Transverse colon (tissue), 4 donors: ENCODE data around the gene RASGEF1C. TPM values are rescaled to one million over a fixed set of nuclear protein-coding genes. Genes with fewer than 3 reads are reported as not detected.
"Not testable (repeated sequence)": the region's sequence is repeated elsewhere in the genome, so short reads cannot be mapped to it uniquely, and the experiment has no call there.

ENCODE experiments used
- DNase-seq: peaks from one replicate; pipeline ENCODE4 v3.0.0-alpha.2; 2019
- H3K27ac ChIP-seq, 4 donors: fragments of 200-600 bp; sonication (generic); 2 replicates each; pipeline ENCODE4 v1.5.1; 2016 to 2018; ENCODE audit warnings: inconsistent platforms in 4 of 4
- H3K27me3 ChIP-seq: fragments of 200-600 bp; sonication (generic); 2 replicates; pipeline ENCODE4 v1.5.1; 2017; ENCODE audit warnings: inconsistent platforms
- H3K36me3 ChIP-seq, 4 donors: fragments of 200-600 bp; sonication (generic); 2 replicates each; pipeline ENCODE4 v1.5.1; 2017 to 2019; ENCODE audit warnings: inconsistent platforms in 4 of 4
- H3K4me1 ChIP-seq, 4 donors: fragments of 200-600 bp; sonication (generic); 2 replicates each; pipeline ENCODE4 v1.5.1; 2017 to 2020; ENCODE audit warnings: inconsistent platforms in 4 of 4
- H3K4me3 ChIP-seq, 4 donors: fragments of 200-600 bp; sonication (generic); 1 replicate in 1 of 4; 2 replicates in 3 of 4; pipeline versions ENCODE4 v1.5.1 to v1.6.1; 2017 to 2019; ENCODE audit warnings: inconsistent platforms in 4 of 4
- H3K9me3 ChIP-seq, 2 donors: fragments of 200-600 bp; sonication (generic); 2 replicates each; pipeline ENCODE4 v1.5.1; 2017 to 2019; ENCODE audit warnings: inconsistent platforms in 2 of 2
- EP300 ChIP-seq: sonication (generic); formaldehyde crosslinking; IDR thresholded peaks from one replicate; pipeline ENCODE4 v1.6.1; 2017; ENCODE audit warnings: antibody characterized with exemption, low read depth
- POLR2A ChIP-seq: fragments of 450-650 bp; IDR thresholded peaks from one replicate; pipeline ENCODE4 v1.6.1; 2016; ENCODE audit warnings: antibody characterized with exemption, mild to moderate bottlenecking, moderate library complexity
- POLR2AphosphoS5 ChIP-seq, 3 donors: sonication (generic); formaldehyde crosslinking; IDR thresholded peaks; one replicate each; pipeline ENCODE4 v1.6.1; 2016; ENCODE audit warnings: antibody characterized with exemption in 3 of 3
- WGBS, 2 donors: methylation state at CpG; one replicate each; pipeline ENCODE4 v1.1.5; 2018; ENCODE audit warnings: low coverage in 1 of 2; 5-methylcytosine and 5-hydroxymethylcytosine counted together
- in situ Hi-C, 4 donors: fragments of 200-750 bp; cut with MboI; loops; one replicate each; pipeline versions ENCODE4 v1.15.0 to v1.15.1; 2017; ENCODE audit warnings: low sequenced_read_pairs in 3 of 4, low pct_ligation_motif_present in 1 of 4, low pct_unique_long_range_greater_than_20kb in 1 of 4
- intact Hi-C: fragments of 100-400 bp; cut with DNase I; formaldehyde crosslinking; loops from one replicate; pipeline ENCODE4 v1.15.1; 2023; ENCODE audit warnings: low total_unique reads
- total RNA-seq, 4 donors: library from RNA; depleted of rRNA; stranded (reverse); fragments of >200 nt; gene quantifications; one replicate each; pipeline ENCODE4 v1.1.0, GENCODE V29; 2016
- TF ChIP-seq, protein P1 (sequence below), 5 experiments: fragments of 200-600 bp in 3 of 5; fragments of 450-650 bp in 2 of 5; sonication (generic) in 3 of 5; IDR thresholded peaks; 1 replicate in 2 of 5; 2 replicates in 3 of 5; pipeline ENCODE4 v1.5.1; 2016 to 2017; ENCODE audit warnings: antibody characterized with exemption in 5 of 5, inconsistent platforms in 3 of 5, mild to moderate bottlenecking in 2 of 5, moderate library complexity in 1 of 5

Gene RASGEF1C
- total RNA-seq, 4 donors from 2014 or later: 0.14 to 3.0 TPM; not detected in 2

DNA sequence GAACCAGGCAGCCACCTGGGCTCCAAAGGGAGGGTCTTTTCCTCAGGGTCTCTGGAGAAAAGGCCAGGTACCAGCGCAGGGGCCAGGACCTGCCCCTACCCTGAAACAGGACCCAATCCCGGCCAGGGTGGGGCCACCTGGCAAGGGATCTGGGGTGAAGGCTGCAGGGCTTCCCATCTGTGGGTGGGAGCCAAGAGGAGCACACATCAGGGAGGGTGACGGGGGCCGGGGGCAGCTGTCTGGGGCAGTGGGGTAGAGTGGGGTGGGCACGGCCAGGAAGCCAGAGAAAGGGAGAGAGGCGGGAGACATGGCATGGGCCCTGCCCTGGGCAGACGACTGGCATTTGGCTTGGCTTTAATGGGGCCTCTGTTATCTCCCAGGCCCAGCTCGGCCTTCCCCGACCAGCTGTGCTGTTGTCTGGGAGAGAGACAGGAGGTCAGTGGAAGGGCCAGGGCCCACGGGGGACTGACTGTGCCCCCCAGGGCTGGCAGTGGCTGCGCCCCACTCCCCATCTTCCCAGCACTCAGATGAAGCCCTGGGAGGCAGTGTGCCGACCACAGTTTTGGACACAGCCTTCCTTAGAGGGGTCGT lies 80.2 kb downstream of the RASGEF1C start:
- Histone ChIP-seq H3K36me3 (no peaks in the 10 kb centered on the region), H3K9me3 (no peaks in the 10 kb centered on the region), H3K27ac (no peak overlapping the region), H3K4me3 (no peak overlapping the region), H3K27me3 (peaks cover 30% of the 10 kb centered on the region), H3K4me1 (peaks cover 0 to 7% (median 0%) of the 10 kb centered on the region in 4 donors)
- no peak for TF ChIP-seq POLR2A
- TF ChIP-seq, protein P1, sequence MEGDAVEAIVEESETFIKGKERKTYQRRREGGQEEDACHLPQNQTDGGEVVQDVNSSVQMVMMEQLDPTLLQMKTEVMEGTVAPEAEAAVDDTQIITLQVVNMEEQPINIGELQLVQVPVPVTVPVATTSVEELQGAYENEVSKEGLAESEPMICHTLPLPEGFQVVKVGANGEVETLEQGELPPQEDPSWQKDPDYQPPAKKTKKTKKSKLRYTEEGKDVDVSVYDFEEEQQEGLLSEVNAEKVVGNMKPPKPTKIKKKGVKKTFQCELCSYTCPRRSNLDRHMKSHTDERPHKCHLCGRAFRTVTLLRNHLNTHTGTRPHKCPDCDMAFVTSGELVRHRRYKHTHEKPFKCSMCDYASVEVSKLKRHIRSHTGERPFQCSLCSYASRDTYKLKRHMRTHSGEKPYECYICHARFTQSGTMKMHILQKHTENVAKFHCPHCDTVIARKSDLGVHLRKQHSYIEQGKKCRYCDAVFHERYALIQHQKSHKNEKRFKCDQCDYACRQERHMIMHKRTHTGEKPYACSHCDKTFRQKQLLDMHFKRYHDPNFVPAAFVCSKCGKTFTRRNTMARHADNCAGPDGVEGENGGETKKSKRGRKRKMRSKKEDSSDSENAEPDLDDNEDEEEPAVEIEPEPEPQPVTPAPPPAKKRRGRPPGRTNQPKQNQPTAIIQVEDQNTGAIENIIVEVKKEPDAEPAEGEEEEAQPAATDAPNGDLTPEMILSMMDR (IDR thresholded peaks at IDR 0.05): no peak
- DNase-seq: no peak
- WGBS, 2 donors: 64 to 100% methylated on average over 1 to 13 of the region's 13 CpGs
- intact Hi-C loops: no loop called here
- in situ Hi-C loops: no loop called here

DNA sequence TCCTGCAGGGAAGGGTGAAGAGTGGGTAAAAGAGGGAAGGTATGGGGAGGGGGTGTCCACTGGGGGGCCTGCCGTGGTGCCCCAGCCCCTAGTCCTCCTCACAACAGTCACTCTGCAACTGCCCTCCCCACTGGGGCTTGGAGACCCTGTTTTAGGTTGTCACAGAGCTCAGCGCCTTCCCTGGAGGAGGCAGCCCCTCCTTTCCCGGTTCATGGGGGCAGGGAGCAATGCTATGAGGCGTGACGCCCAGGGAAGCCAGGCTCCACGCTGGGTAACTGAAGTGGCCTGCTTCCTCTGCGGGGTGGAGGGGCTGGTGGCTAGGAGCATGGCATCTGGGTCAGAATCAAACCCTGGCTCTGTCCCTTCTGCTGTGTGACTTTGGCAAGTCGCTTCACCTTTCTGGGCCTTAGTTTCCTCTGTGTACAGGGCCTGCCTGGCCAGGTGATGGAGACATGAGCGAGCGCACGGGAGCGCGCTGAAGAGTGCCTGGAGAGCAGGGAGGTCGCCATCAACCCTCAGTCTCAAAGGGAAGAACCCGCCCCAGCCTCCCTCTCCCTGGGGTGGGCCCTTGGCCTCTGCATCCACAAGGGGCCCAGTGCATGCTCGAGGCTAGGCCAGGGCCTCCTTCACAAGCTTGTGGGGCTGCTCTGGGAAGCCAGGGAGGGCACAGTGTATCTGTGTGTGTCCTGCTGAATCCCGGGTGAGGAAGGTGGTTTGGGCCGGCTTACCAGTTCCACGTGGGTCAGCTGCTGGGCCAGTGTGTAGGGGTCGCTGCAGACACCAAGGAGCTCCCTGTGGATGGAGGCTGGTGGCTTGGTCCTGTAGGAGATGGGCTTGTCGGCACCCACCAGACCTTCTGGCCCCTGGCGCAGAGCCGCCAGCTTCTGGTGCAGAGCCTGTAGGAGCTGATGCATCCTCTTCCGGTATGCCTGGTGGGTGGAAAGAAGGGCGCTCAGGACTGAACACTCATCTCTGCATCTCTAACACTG lies 81.0 kb downstream of the RASGEF1C start:
- peaks cover 30% of the 10 kb centered on the region for H3K27me3 ChIP-seq
- H3K36me3 ChIP-seq: no peaks in the 10 kb centered on the region
- in situ Hi-C loops: no loop called here
- H3K4me1 ChIP-seq: peaks cover 0 to 7% (median 0%) of the 10 kb centered on the region in 4 donors
- 74% methylated on average over 16 of the region's 25 CpGs; no CpG with 5 or more reads in 1 of the 2 donors for WGBS, 2 donors
- H3K9me3 ChIP-seq: no peaks in the 10 kb centered on the region
- no peak overlapping the region for H3K4me3 ChIP-seq
- H3K27ac ChIP-seq: no peak overlapping the region
- intact Hi-C loops: no loop called here
- TF ChIP-seq POLR2A: no peak
- TF ChIP-seq, protein P1 (IDR thresholded peaks at IDR 0.05): no peak
- no peak for TF ChIP-seq EP300
- no peak for TF ChIP-seq POLR2AphosphoS5 (IDR thresholded peaks at IDR 0.05)
- DNase-seq: no peak

DNA sequence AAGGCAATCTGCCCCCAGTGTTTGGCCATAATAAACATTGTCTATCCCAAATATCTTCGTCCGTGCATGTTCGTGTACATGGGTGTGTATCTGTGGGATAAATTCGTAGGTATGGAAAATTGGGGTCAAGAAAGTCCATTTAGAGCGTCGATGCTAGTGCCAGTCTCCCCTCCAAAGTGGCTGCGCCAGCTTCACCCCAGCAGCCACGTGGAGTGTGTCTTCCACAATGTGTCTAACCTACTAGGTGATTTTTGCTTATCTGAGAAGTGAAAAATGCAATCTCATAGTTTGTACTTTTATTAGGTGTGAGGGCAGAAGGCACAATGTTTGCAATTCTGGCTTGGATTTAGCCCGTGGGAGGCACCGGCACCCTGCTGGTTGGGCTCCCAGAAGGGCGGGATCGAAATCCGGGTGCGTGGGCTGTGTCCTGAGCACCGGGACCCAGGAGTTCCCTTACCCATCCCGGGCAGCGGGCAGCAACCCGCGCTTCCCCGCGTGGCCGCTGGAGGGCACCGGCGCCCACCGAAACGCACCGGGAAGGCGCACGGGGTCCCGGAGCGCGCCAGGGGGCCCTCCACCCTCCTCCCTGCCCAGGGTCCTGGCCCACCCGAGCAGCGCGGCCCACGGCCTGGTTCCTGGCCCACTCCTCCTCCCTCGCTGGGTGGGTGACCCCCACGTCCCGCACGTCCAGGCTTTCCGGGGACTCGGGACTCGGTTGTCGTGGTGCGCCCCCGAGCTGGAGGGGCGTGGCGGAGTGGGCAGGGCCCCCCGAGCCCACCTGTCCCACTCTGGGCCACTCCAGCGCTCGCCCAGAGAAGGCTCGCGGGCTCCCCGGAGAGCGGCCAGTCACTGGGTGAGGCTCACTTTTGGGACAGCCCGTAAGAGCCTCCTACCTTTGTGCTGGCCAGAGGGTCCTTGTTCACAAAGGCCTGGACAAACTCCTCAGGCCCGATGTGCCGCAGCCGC lies 82.0 kb downstream of the RASGEF1C start:
- Histone ChIP-seq H3K36me3 (no peaks in the 10 kb centered on the region), H3K4me3 (no peak overlapping the region), H3K27me3 (peaks cover 30% of the 10 kb centered on the region), H3K9me3 (no peaks in the 10 kb centered on the region), H3K4me1 (peaks cover 0 to 7% (median 0%) of the 10 kb centered on the region in 4 donors), H3K27ac (no peak overlapping the region)
- WGBS, 2 donors: 35 to 40% methylated on average over 4 to 39 of the region's 59 CpGs
- in situ Hi-C loops (no loop called here), intact Hi-C loops (no loop called here)
- no peak for DNase-seq
- TF ChIP-seq POLR2A: no peak
- TF ChIP-seq, protein P1 (IDR thresholded peaks at IDR 0.05): peak; percentile 58 to 81 (median 76)

DNA sequence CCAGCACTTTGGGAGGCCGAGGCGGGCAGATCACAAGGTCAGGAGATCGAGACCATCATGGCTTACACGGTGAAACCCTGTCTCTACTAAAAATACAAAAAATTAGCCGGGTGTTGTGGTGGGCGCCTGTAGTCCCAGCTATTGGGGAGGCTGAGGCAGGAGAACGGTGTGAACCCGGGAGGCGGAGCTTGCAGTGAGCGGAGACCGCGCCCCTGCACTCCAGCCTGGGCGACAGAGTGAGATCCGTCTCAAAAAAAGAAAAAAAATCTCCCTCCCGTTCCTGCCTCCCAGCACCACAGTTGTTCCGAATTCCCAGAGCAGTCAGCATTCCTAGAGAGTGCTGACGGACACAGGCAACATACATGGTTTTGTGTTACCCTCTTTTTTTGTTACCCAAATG lies 82.9 kb downstream of the RASGEF1C start:
- DNase-seq, H3K4me3 ChIP-seq, H3K4me1 ChIP-seq, H3K36me3 ChIP-seq, H3K27ac ChIP-seq, H3K9me3 ChIP-seq, intact Hi-C loops, in situ Hi-C loops: not testable (repeated sequence)
- 74 to 80% methylated on average over 16 to 17 of the region's 17 CpGs for WGBS, 2 donors
- peaks cover 30% of the 10 kb centered on the region for H3K27me3 ChIP-seq

DNA sequence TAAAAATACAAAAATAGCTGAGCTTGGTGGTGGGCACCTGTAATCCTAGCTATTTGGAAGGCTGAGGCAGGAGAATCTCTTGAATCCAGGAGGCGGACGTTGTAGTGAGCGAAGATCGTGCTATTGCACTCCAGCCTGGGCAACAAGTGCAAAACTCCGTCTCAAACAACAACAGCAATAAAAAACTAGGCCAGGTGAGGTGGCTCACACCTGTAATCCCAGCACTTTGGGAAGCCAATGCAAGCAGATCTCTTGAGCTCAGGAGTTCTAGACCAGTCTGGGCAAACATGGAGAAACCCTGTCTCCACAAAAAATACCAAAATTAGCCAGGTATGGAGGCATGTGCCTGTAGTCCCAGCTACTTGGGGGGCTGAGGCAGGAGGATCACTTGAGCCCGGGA lies 84.3 kb downstream of the RASGEF1C start:
- peaks cover 30% of the 10 kb centered on the region for H3K27me3 ChIP-seq
- H3K4me3 ChIP-seq, intact Hi-C loops, H3K4me1 ChIP-seq, H3K27ac ChIP-seq, DNase-seq, in situ Hi-C loops, H3K36me3 ChIP-seq, H3K9me3 ChIP-seq: not testable (repeated sequence)
- WGBS, 2 donors: 70 to 80% methylated on average over 2 to 6 of the region's 6 CpGs
